LNCAP (cell line): ENCODE results near the gene GRN.

Experiments used
- TF ChIP-seq, protein P1 (sequence below): fragments of 450-650 bp; IDR thresholded peaks from 2 replicates; pipeline ENCODE4 v1.5.1; 2017; ENCODE audit warnings: mild to moderate bottlenecking

Gene GRN

DNA sequence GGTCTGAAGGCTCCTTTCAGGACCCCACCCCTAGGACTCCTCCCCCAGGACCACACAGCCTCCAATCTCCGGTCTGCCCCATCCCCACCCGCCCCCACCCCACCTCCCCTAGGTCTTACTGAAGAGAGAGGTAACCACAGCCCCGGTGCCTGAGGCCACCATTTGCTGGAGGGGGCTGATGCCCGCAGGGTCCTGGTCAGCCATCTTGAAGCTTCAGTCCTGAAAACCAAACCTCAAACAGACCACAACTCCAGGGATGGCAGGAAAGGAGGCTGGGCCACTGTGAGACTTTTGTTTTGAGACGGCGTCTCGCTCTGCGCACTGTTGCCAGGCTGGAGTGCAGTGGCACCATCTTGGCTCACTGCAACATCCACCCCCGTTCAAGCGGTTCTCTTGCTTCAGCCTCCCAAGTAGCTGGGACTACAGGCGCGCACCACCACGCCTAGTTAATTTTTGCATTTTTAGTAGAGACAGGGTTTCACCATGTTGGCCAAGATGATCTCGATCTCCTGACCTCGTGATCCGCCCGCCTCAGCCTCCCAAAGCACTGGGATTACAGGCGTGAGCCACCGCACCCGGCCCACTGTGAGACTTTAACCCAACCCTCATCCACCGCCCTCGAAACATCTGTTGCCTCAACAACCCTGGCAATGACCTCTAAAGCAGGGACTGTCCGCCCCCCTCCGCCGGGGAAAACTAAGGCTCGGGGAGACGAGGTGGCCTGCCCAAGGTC is 21.6 kb upstream of the GRN start:
- TF ChIP-seq, protein P1, sequence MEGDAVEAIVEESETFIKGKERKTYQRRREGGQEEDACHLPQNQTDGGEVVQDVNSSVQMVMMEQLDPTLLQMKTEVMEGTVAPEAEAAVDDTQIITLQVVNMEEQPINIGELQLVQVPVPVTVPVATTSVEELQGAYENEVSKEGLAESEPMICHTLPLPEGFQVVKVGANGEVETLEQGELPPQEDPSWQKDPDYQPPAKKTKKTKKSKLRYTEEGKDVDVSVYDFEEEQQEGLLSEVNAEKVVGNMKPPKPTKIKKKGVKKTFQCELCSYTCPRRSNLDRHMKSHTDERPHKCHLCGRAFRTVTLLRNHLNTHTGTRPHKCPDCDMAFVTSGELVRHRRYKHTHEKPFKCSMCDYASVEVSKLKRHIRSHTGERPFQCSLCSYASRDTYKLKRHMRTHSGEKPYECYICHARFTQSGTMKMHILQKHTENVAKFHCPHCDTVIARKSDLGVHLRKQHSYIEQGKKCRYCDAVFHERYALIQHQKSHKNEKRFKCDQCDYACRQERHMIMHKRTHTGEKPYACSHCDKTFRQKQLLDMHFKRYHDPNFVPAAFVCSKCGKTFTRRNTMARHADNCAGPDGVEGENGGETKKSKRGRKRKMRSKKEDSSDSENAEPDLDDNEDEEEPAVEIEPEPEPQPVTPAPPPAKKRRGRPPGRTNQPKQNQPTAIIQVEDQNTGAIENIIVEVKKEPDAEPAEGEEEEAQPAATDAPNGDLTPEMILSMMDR = no peak

DNA sequence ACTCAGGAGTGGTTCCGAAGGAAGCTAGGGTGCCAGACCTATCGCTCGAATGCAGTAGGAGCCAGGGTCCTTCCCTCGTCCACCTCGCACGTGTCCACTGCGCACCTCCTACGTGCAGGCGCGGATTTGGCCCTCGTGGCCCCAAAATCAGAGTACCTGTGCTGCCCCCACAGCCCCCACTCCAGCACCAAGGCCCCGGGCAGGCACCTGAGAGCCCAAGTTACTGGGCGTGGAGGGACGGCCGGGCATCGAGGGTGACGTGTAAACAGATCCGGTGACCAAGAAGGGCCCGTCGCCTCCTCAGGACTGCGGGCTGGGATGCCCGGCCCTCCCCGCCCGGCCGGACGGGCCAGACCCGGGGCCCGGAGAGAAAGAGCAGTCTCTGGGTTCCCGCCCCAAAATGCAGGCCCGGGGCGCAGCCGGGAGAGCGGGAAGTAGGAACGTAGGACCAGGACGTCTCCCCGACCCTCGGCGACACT is 21.0 kb upstream of the GRN start:
- TF ChIP-seq, protein P1 = no peak

DNA sequence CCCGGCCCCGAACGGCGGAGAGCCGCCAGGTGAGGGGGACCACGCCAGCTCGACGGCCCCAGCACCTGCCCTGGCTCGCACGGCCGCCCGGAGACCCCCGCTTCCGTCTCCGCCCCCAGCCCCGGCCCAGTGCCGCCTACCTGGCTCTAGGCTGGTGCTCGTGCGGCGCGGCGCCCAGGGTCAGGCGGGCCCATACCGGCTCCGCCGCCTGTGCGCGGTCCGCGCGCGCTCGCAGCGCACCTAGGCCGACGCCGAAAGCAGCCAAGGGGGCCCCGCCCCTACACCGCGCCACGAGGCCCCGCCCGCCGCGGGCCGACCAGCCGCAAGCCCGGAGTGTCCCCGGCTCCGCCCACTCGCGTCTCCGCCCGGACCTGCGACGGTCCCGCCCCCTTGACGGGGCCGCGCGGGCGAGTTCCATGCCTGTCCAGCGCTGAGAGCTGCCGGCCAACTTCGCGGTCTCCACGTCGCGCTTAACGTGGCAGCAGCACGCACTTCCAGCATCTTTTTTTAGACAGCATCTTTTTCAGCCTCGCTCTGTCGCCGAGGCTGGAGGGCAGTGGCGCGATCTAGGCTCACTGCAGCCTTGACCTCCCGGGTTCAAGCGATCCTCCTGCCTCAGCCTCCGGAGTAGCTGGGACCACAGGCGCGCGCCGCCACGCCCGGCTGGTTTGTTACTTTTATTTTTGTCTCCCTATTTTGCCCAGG is 20.4 kb upstream of the GRN start, which contains the start of gene SLC25A39:
Gene SLC25A39 (minus strand): TSS at position 253 of the 705 bp plus-strand sequence. CDS start 1,261 bp downstream, outside the sequence.
- TF ChIP-seq, protein P1 = no peak

DNA sequence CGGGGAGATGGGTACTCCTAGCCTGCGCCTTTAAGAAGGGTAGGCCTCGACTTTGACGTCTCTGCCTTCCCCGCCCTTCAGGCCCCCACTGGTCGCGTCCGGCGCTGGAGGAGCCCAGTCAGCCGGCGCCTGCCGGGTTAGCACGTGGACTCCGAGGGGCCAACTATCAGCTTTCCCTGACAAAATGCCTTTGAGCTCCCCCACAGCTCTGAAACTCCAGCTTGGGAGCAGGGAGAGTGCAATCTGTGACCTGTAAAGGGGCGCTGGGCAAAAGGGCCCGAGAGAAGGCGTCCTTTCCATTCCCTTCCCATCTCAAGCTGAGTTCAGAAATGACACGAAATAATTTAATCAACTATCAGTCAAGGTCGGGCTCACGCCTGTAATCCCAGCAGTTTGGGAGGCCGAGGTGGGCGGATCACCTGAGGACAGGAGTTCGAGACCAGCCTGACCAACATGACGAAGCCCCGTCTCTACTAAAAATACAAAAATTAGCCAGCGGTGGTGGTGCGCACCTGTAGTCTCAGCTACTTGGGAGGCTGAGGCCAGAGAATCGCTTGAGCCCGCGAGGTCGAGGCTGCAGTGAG is 18.1 kb upstream of the GRN start:
- TF ChIP-seq, protein P1 = no peak

DNA sequence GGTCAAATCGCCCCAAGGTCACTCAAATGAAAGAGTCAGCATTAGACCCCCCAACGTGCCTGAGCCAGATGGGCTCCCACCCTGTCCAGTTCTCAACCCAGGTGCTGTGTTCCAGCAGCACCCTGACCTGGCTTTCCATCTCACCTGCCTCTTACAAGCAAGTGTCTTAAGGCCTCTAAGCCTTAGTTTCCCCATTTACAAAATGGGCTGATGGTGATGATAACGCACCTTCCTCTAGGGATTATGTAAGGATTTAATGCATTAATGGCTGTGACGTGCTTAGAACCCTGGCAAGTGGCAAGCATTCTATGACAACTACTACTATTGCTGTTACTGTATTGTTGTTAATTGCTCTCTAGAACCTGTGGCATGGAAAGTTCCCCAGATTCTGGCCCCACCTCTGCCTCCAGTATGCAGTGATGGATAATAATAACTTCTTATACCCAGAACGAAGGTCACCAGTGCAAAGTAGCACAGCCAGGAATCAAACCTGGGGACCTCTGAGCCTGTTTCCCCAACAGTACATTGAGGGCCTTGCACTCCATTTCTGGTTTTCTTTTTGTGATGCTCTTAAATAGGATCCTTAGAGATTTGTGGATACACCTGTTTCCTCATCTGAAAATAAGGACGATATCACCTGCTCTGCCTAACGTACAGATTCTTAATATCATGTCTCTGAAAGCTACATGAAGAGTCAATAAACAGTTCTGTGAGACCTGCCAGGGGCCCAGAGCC is 17.2 kb upstream of the GRN start:
- TF ChIP-seq, protein P1 = no peak

DNA sequence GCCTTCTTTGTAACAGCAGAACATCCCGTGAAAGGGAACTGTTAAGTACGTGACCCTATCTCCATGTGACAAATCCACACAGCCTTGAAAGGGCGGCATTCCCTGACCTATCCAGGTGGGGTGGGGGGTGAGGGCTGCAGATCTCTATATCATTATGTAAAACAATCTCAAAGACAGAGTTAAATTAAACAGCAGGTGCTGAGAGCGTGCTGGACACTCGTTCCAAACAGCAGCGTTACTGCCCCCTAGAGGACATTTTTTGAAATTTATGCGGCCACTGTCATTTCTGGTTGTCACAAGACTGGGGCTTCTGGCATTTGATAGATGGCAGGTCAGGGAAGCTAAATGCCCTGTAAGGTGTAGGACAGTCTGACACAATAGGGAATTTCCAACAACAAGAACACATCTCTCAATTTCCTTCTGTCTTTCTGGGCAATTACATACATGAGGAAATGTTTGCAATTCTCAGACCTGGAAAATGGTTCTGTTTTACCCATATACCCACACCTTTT is 13.8 kb upstream of the GRN start:
- TF ChIP-seq, protein P1 = peak; percentile 61

DNA sequence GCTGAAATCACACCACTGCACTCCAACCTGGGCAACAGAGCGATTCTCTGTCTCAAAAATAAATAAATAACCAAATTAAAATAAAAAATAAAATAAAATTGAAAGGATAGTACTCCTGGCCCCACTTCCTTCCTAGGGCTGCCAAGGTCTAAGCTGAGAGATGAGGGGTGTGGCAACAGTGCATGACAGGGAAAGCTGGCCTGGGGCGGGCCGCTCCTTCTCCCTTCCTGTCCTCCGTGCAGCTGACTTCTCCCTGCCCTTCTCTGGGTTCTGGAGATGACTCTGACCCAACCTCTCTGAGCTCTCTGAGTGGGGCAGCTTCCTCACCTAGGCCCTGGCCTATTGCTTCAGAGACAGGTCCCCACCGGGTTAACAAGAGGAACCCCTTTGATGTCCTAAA is 11.7 kb upstream of the GRN start:
- TF ChIP-seq, protein P1 = no peak
